ENCODE data around the gene DOCK4.

Gene DOCK4

DNA sequence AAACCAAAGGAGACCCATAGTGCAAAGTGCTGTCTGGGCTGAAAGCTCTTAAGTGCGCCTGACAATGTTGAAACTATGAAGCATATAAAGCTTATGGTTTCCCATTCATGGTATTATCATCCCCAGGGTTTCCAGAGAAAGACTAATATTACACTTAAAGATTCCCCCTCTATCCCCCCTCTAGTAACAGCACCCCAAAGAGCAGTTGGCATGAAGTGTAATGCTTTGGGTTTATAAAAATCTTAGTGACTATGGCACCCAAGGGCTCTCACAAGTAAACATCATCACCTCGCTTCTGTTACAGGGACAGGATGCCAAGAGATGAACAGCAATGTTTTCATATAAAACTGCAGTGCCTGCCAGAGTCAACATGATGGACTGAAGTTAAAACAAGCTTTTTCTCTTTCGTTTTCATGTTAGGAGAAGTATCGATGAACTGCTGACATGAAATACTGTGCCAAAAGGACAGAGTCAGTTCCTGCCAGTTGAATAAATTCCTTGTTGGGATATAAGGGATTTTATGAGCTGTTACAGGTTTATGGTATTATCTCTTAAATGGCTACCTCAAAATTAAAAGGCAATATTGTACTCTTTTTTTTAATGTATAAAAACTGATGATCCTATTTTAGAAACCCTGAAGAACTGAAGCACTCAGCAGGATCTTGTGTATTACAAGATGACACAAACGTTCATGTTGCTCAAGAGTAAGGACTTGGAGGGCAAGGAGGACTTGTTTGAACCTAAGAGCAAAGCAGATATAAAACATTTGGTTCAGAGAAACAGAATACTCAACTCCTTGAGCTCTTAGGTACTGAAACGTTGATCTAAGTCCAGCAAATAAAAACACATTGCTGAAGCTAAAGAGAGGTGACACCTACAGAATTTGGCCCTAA is 440.2 kb downstream of the DOCK4 start:
- DNase-seq (ENCODE audit: low read depth in 2 of 2) = no peak

DNA sequence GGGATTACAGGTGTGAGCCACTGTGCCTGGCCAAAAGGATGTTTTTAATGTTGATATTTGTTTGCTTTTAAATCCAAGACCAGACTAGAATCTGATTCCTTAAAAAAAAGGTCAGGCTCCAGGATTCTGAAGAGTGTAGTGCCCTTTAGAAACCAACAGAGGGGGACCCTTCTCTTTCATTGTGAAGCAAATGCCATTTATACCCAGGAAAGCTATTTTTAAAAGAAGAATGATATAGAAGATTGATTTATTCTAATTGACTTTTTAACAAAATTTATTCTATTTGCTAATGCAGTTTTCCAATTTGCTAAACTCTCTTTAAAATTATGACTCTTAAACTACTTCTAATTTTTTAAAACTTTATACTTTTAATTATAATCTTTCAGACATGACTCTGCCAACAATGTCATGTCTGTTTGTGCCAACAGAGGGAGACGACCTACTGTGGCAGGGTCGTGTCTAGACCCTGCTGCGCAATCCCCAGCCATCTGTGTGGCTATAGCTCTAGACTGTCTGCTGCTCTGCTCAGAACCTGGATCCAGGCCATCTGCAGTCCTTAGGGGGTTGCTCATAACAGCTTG is 442.9 kb downstream of the DOCK4 start:
- DNase-seq (ENCODE audit: low read depth in 2 of 2) = no peak

GRCh38 chr7:111762799-111763198 is 443.4 kb downstream of the DOCK4 start:
- no peak for DNase-seq (ENCODE audit: low read depth in 2 of 2)

- no peak for DNase-seq (ENCODE audit: low read depth in 2 of 2)
Measured at GRCh38 chr7:111762211-111762610, 444.0 kb downstream of the DOCK4 start.

DNA sequence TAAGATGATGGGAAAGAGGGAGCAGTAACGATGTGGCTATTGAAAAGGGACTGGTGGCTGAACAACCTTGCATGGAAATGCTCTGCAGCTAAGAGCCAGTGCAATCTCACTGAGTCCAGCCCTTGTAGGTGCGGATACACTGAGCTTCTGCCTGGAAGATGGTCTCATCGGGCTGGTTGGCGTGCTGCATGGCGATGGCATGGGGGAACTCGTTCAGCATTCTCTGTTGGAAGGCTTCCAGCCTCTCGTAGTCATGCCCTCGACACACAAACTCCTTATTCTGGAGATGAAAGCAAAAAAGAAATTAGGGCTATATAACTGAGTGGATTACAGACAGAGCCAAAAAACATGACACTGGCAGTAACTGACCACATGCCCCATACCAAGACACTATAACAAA is 446.2 kb downstream of the DOCK4 start:
- DNase-seq (ENCODE audit: low read depth in 2 of 2) = no peak

- DNase-seq (ENCODE audit: low read depth in 2 of 2) = no peak
Measured at GRCh38 chr7:111758332-111758731, 447.9 kb downstream of the DOCK4 start.

GRCh38 chr7:111756687-111757178 is 449.5 kb downstream of the DOCK4 start:
- DNase-seq (ENCODE audit: low read depth in 2 of 2) = no peak

DNA sequence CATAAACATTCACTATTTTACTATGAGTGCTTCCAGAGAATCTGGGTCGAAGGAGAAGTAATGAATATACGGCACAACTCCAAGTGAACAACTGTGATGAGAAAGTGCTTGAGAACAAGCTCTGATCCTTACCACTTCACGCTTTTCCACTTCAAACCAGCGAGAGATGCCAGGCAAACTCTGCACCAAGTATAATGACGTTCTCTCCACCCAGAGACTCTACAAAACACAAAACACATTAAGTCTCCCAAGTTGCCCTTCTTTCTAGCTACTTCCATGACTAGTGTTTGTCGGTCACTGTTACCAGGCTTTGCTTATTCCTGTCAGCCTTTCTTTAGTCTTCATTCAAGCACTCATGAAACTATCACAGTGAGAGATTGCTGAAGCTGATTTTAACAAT is 450.8 kb downstream of the DOCK4 start:
- DNase-seq (ENCODE audit: low read depth in 2 of 2) = no peak

DNA sequence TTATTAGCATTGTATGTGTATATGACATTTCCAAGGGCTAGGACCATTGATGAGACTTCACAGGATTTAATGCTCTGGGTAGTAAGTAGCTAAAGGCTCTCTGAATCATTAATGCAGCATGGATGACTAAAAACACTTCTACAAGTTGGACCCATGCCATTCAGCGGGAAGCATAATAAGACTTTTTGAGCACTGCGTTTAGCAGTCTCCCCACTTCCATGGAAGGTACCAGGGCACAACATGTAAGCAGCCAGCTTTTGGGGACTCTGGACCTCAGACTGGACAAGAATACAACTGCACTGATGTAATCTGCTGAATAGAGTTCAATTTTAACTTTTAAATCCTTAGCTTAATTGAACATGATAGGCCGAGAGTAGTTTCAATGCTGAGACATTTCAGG is 452.2 kb downstream of the DOCK4 start:
- DNase-seq (ENCODE audit: low read depth in 2 of 2) = no peak

DNA sequence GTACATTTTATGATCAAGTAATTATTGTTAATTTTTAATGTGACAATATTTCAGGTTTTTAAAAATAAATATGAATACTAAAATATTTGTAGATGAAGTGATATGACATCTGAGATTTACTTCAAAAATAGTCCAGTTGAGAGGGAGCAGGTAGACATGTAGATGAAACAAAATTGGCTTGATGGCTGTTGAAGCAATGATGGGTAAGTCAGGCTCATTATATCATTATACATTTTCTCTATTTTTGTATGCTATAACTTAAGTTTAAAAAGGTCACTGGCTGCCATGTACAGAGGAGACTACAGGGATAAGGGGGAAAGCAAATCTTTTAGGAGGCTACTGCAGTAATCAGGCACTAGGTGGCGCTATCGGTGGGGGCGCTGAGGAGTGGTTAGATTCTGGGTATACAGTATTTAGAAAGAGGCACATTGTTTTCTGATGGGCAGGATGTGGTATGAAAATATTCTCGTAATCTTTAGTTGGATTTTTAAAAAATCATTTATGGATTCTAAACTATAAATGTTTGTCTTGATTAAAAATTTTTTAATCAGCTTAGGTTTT is 454.1 kb downstream of the DOCK4 start:
- DNase-seq (ENCODE audit: low read depth in 2 of 2) = no peak

DNA sequence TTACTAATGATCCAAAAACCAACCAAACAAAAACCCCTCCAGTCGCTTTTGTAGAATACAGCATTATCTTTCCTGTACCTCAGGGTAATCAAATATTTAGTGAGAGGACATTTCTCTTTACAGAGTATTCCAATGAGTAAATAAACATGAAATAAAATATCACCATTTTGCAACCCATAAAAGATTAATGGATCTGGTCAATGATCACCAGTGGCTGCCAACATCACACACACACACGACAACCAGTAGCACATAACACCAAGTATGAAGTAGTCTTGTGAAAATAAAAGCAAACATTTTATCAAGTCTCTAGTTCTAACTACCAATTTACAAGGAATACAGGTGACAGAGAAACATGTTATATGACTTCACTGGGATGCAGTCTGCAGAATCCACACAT is 455.3 kb downstream of the DOCK4 start:
- DNase-seq (ENCODE audit: low read depth in 2 of 2) = no peak

GRCh38 chr7:111750228-111750627 is 456.0 kb downstream of the DOCK4 start:
- no peak for DNase-seq (ENCODE audit: low read depth in 2 of 2)

DNA sequence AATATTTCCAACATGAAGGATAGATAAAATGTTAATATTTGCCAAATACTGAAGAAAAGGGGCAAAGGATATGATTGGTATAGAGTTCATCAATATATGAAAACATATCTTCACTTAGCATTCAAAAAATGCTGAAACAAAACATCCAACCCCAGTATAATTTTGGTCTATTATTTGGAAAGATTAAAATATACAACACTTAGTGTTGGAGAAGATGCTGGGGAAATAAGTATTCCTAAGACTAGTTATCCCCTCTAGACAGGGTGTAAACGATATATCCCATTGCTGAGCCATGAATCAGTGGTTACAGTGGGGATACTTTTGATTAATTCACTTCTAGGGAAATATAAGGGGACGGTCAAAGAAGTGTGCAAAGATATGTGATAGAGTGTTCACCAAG is 456.6 kb downstream of the DOCK4 start:
- no peak for DNase-seq (ENCODE audit: low read depth in 2 of 2)

- no peak for DNase-seq (ENCODE audit: low read depth in 2 of 2)
Measured at GRCh38 chr7:111747718-111748117, 458.5 kb downstream of the DOCK4 start.

- no peak for DNase-seq (ENCODE audit: low read depth in 2 of 2)
Measured at GRCh38 chr7:111746950-111747349, 459.2 kb downstream of the DOCK4 start.

GRCh38 chr7:111744501-111745155 is 461.6 kb downstream of the DOCK4 start:
- DNase-seq (ENCODE audit: low read depth in 2 of 2) = no peak

- DNase-seq (ENCODE audit: low read depth in 2 of 2) = no peak
Measured at GRCh38 chr7:111743244-111743847, 462.9 kb downstream of the DOCK4 start.

GRCh38 chr7:111741811-111742240 is 464.4 kb downstream of the DOCK4 start:
- no peak for DNase-seq (ENCODE audit: low read depth in 2 of 2)

DNA sequence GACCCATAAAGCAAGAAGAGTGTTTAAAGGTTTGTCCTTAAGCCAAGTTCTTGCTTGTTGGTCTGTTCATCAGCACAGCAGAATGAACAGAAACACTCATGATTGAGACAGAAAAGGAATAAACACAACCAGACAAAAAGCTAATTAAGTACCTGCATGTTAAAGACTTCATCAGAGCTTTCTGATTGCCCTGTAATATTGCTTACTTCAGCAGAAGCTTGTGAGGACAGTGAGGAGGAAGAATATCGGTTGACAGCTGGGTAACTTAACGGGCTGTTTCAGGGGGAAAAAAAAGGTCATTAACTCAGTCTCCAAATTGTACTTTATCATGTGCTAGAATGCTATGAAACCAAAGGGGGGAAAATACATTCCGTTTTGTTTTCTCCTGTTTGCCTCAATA is 465.3 kb downstream of the DOCK4 start:
- no peak for DNase-seq (ENCODE audit: low read depth in 2 of 2)

DNA sequence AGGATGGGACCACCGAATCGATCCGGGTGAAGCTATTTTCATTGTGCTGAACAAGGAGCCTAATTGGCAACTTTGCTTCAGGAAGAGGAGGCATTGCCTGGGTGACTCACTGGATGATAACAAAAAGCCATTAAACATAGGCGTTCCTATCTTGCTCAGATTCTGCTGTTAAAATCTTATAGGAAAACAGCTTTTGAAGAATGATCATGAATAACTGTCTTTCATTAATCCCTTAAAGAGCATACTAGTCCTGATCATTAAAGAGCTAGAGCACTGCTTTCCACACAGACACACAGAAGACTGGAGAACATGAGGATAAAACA is 469.7 kb downstream of the DOCK4 start:
- no peak for DNase-seq (ENCODE audit: low read depth in 2 of 2)

DNA sequence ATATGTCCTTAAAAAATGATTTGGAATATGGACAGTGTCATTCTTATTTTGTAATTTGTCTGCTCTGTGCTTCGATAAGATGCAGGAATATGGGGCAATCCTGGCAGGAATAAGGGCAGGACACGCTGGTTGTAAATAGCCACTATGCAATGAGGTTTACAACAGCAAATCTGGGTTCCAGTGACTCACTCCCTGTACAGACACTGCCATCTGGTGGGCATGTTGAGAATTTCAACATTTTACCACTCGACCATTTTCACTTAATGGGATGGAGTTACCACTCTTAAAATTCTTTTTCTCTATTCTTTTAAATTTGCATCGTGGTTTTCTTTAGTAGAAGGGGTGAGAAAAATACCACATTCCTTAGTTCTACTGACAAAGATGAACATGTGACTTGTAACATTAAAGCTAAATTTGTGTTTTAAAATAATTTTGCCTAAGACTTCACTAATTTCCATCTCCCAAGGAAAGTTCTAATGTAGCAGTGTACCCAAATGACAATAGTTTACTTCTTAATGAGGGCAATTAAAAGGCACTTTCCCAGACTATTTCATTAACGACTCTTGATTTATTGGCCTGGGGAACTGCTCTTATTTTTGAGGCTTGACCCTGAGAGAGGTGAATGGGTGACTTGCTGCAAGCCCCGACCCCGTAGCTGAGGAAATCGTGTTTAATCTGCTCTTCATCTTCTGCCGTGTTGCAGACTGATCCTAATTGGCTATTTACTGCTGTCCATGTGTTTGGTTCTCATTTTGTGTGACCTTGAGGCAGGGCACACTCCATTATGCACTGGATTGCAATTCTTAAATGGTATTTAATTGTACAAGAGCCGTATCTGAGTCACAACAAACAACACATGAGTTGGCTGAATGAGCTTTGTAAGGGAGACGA is 470.3 kb downstream of the DOCK4 start:
- no peak for DNase-seq (ENCODE audit: low read depth in 2 of 2)
